Epithelial cell of proximal tubule (primary cell): Measurements from ENCODE around the gene KIDINS220. TPM values are rescaled to one million over a fixed set of nuclear protein-coding genes. Genes with fewer than 3 reads are reported as not detected.

Source experiments
- DNase-seq: peaks from one replicate; pipeline ENCODE4 v3.0.0-alpha.2; 2011; ENCODE audit warnings: low read depth
- H3K4me3 ChIP-seq: 2 replicates; pipeline ENCODE4 v1.5.1; 2011; ENCODE audit warnings: low read depth, mild to moderate bottlenecking, low read length
- CTCF ChIP-seq: conservative IDR thresholded peaks from 2 replicates; pipeline ENCODE4 v1.5.1; 2012; ENCODE audit warnings: low read depth, mild to moderate bottlenecking, low read length
- total RNA-seq: library from RNA; depleted of rRNA; stranded (reverse); fragments of >200 nt; gene quantifications from 2 replicates; pipeline ENCODE4 v1.2.3, GENCODE V29; 2015

Gene KIDINS220
- total RNA-seq, 1 donor from 2014 or later = 27.0 TPM

GRCh38 chr2:8693157-8693821 is 144.1 kb downstream of the KIDINS220 start:
- TF ChIP-seq CTCF = peak; percentile 81
- H3K4me3 ChIP-seq = peak overlapping the region; percentile 51
- DNase-seq = no peak

DNA sequence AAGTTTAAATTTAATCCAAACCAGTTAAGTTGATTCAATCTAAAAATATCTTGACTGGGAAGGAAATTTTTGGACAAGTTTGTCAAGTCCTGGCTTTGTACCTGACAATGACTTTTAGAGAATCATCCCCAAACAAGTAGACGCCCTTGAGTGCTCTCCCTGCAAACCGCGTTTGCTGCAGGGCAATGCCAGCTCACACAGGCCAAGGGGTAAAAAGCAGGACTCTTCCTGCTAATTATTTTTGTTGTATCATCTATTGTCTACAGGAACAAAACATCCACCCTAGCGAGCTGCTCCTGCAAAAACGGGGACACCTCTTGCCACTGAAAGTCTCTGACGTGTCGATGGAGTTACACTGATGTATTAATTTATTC is 144.6 kb downstream of the KIDINS220 start:
- DNase-seq = no peak
- TF ChIP-seq CTCF = no peak
- peak overlapping the region; percentile 51 for H3K4me3 ChIP-seq

DNA sequence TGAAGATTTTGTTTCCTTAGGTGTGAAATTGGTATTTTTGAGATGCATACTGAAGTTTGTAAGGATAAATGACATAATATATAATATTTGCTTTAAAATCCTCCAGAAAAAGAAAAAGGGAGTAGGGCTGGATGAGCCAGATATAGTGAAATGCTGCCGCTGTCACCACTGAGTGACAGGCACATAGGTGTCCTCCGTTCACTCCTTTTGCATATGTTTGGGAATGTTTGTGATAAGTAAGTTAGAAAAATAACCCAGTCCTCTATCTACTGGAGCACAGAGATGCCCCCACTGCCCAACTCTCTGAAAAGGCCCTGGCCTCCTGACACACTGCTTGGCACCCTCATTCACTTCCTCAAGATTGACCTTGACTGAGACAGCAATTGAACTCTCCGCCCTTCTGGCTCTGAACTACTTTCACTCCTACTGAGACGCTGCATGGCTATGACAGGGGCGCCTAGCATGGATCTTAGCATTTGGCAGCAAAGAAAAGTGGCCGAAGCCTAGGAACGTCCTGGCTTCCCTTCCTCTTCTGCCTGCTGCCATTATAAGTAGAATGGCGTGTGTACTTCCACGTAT is 145.5 kb downstream of the KIDINS220 start:
- TF ChIP-seq CTCF = no peak
- no peak for DNase-seq
- H3K4me3 ChIP-seq = no peak overlapping the region

GRCh38 chr2:8685697-8686358 is 151.6 kb downstream of the KIDINS220 start:
- peak; percentile 78 for TF ChIP-seq CTCF
- DNase-seq = no peak
- H3K4me3 ChIP-seq = peak overlapping the region; percentile 97

DNA sequence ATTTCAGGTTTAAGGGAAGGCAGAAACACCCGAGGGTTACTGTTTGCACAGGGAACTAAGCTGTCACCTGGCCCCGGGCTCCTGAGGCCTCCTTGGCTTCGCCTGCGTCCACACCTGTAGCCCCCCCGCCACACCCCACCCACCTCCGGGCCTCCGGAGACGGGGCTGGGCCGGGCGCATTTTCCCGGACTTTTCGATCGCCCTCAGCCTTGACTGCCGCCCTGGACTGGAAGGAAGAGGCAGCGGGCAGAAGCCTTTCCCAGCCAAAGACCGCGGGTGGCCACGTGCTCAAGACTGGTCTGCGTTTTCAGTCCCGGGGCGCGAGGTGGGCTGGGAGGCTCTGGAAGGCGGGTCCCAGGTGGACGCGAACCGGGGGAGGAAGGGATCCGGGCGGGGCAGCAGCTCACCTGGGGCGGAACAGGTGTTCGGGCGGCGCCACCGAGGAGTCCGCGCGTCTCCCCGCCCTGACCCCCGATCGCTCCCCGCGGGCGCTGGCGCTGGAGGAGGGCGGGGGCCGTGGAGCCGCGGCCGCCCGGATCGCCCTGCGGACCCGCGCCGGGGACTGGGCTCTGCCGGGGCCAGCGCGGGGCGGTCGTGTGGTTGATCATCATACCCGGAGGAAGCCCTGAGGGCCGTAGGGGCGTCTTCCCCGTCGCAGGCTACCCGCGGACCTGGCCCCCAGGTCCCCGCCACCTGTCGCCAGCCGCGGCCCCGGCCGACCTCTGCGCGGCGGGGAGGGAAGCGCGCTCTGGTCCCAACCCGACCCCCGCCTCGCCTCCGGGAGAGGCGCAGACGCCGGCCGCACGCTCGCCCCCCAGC is 152.3 kb downstream of the KIDINS220 start:
- H3K4me3 ChIP-seq = peak overlapping the region; percentile 97
- no peak for TF ChIP-seq CTCF
- no peak for DNase-seq

GRCh38 chr2:8684540-8684877 is 152.9 kb downstream of the KIDINS220 start:
- no peak for TF ChIP-seq CTCF
- no peak for DNase-seq
- peak overlapping the region; percentile 97 for H3K4me3 ChIP-seq
